Measurements from ENCODE around the gene CFAP47. TPM values are rescaled to one million over a fixed set of nuclear protein-coding genes. Genes with fewer than 3 reads are reported as not detected.

CFAP47 gene
- total RNA-seq, 1 experiment from 2014 or later = 0.05 TPM

DNA sequence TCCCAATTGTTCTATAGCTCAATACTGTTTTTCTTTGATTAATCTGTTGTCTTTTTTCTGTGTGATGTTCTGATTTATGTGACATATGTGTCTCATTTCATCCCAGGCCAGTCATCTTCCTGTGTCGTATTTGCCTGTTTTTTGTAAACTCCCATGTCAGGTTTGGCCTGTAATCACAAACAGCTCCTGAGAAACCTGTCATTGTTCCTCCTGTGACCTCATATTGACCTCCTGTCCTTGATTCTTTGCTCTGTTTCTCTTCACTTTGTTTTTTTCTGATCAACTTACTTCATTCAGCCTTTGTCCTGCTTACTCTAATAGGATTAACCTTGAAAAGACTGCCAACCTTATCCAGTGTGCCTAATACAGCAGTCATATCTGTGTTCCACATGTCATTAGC is 438.3 kb downstream of the CFAP47 start:
- no peak for DNase-seq (ENCODE audit: low read depth, low spot score)
- Histone ChIP-seq H3K9me3 (ENCODE audit: control insufficient read depth, insufficient read depth, low read depth, low read length) (no peaks in the 10 kb centered on the region), H3K4me1 (ENCODE audit: control insufficient read depth, insufficient read depth, low read length) (no peaks in the 10 kb centered on the region), H3K36me3 (ENCODE audit: control insufficient read depth, insufficient read depth, low read length) (no peaks in the 10 kb centered on the region), H3K27ac (ENCODE audit: low read length) (no peak overlapping the region), H3K27me3 (ENCODE audit: control insufficient read depth, insufficient read depth, low read length) (no peaks in the 10 kb centered on the region), H3K4me3 (ENCODE audit: low read depth in 2 of 2, low read length in 2 of 2) (no peak overlapping the region)
- TF ChIP-seq, protein P1, sequence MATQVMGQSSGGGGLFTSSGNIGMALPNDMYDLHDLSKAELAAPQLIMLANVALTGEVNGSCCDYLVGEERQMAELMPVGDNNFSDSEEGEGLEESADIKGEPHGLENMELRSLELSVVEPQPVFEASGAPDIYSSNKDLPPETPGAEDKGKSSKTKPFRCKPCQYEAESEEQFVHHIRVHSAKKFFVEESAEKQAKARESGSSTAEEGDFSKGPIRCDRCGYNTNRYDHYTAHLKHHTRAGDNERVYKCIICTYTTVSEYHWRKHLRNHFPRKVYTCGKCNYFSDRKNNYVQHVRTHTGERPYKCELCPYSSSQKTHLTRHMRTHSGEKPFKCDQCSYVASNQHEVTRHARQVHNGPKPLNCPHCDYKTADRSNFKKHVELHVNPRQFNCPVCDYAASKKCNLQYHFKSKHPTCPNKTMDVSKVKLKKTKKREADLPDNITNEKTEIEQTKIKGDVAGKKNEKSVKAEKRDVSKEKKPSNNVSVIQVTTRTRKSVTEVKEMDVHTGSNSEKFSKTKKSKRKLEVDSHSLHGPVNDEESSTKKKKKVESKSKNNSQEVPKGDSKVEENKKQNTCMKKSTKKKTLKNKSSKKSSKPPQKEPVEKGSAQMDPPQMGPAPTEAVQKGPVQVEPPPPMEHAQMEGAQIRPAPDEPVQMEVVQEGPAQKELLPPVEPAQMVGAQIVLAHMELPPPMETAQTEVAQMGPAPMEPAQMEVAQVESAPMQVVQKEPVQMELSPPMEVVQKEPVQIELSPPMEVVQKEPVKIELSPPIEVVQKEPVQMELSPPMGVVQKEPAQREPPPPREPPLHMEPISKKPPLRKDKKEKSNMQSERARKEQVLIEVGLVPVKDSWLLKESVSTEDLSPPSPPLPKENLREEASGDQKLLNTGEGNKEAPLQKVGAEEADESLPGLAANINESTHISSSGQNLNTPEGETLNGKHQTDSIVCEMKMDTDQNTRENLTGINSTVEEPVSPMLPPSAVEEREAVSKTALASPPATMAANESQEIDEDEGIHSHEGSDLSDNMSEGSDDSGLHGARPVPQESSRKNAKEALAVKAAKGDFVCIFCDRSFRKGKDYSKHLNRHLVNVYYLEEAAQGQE (IDR thresholded peaks at IDR 0.05; ENCODE audit: insufficient read depth in 1 of 2, low read depth in 2 of 2, low read length in 1 of 2) = no peak
- TF ChIP-seq TCF7L2 (IDR thresholded peaks at IDR 0.05; ENCODE audit: low read depth, low read length) (no peak), POLR2AphosphoS5 (IDR thresholded peaks at IDR 0.05; ENCODE audit: low read depth, low read length) (no peak), SIN3A (IDR thresholded peaks at IDR 0.05; ENCODE audit: borderline replicate concordance, insufficient read depth, low read depth, low read length) (no peak)
- TF ChIP-seq, protein P2, sequence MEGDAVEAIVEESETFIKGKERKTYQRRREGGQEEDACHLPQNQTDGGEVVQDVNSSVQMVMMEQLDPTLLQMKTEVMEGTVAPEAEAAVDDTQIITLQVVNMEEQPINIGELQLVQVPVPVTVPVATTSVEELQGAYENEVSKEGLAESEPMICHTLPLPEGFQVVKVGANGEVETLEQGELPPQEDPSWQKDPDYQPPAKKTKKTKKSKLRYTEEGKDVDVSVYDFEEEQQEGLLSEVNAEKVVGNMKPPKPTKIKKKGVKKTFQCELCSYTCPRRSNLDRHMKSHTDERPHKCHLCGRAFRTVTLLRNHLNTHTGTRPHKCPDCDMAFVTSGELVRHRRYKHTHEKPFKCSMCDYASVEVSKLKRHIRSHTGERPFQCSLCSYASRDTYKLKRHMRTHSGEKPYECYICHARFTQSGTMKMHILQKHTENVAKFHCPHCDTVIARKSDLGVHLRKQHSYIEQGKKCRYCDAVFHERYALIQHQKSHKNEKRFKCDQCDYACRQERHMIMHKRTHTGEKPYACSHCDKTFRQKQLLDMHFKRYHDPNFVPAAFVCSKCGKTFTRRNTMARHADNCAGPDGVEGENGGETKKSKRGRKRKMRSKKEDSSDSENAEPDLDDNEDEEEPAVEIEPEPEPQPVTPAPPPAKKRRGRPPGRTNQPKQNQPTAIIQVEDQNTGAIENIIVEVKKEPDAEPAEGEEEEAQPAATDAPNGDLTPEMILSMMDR (IDR thresholded peaks at IDR 0.05) = no peak
- no peak for ATAC-seq
- POLR2A ChIA-PET = no interaction called here
- in situ Hi-C loops (cut with HindIII; ENCODE audit: low pct_unique_long_range_greater_than_20kb, low sequenced_read_pairs) = no loop called here
- intact Hi-C loops (cut with micrococcal nuclease; ENCODE audit: unreplicated experiment) = no loop called here
- no TSS peak for BruUV-seq (replicated peaks)
- CTCF ChIA-PET = no interaction called here

DNA sequence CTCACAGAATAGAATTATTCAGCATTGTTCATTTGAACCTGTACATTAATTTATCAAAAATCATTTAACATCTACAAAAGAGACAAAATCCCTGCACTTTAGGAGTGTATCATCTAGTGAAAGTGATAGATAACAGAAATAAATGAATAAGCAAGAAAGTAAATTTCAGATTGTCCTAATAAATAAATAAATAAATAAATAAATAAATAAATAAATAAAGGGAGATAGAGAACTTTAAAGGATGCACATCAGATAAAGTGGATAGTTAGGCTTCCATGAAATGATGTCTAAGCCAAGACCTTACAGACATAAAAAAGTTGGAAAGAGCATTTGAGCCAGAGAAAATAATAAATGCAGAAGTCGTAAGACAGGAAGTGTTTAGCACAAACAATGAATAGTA is 444.7 kb downstream of the CFAP47 start:
- DNase-seq (ENCODE audit: low read depth, low spot score) (no peak), ATAC-seq (no peak)
- POLR2A ChIA-PET = no interaction called here
- no peak overlapping the region for H3K27ac ChIP-seq (ENCODE audit: low read length)
- H3K27me3 ChIP-seq (ENCODE audit: control insufficient read depth, insufficient read depth, low read length) = no peaks in the 10 kb centered on the region
- H3K9me3 ChIP-seq (ENCODE audit: control insufficient read depth, insufficient read depth, low read depth, low read length) = no peaks in the 10 kb centered on the region
- CTCF ChIA-PET = no interaction called here
- no peaks in the 10 kb centered on the region for H3K36me3 ChIP-seq (ENCODE audit: control insufficient read depth, insufficient read depth, low read length)
- BruUV-seq (replicated peaks) = no TSS peak
- no peak for TF ChIP-seq SIN3A (IDR thresholded peaks at IDR 0.05; ENCODE audit: borderline replicate concordance, insufficient read depth, low read depth, low read length)
- TF ChIP-seq, protein P1 (IDR thresholded peaks at IDR 0.05; ENCODE audit: insufficient read depth in 1 of 2, low read depth in 2 of 2, low read length in 1 of 2) = no peak
- TF ChIP-seq, protein P2 (IDR thresholded peaks at IDR 0.05) = no peak
- no peak for TF ChIP-seq POLR2AphosphoS5 (IDR thresholded peaks at IDR 0.05; ENCODE audit: low read depth, low read length)
- no peak for TF ChIP-seq TCF7L2 (IDR thresholded peaks at IDR 0.05; ENCODE audit: low read depth, low read length)
- no peak overlapping the region for H3K4me3 ChIP-seq (ENCODE audit: low read depth in 2 of 2, low read length in 2 of 2)
- in situ Hi-C loops (cut with HindIII; ENCODE audit: low pct_unique_long_range_greater_than_20kb, low sequenced_read_pairs) (no loop called here), intact Hi-C loops (cut with micrococcal nuclease; ENCODE audit: unreplicated experiment) (no loop called here)
- no peaks in the 10 kb centered on the region for H3K4me1 ChIP-seq (ENCODE audit: control insufficient read depth, insufficient read depth, low read length)

Data from Panc1 (cell line).